SIG-M5 (cell line): ENCODE data around the gene FAAH2.
"Not testable (repeated sequence)": the region's sequence is repeated elsewhere in the genome, so short reads cannot be mapped to it uniquely, and the experiment has no call there.

Experiments
- DNase-seq: peaks from one replicate; lab custom pipeline; 2025; lab: John Stamatoyannopoulos, UW

FAAH2 gene

DNA sequence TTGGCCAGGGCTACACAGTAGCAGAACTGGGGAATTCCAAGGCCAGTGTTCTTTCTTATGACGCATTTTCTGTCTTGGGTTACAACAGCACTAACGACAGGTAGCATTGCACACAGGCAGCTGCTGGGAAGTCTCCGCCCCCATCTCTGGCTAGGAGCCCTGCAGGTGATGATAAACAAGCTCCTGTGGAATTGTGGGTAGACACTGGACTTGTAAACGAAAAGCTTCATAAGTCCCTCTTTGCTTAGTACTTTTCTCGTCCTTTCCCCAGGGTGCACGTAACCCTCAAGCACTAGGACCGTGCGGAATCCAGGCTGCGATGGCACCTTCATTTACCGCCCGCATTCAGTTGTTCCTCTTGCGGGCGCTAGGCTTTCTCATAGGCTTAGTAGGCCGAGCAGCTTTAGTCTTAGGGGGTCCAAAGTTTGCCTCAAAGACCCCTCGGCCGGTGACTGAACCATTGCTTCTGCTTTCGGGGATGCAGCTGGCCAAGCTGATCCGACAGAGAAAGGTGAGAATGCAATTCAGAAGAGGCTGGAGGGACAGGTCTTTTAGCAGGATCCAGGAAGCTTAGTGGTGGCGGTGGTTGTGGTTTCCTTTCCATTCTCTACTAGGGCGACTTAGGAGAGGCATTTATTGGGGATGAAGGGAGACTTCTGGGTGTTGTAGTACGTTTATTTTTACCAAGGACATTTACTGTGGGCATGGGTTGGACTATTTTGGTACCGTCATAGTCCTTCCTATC is at the start of gene FAAH2:
TSS of gene FAAH2 (plus strand) at position 200 of the 745 bp plus-strand sequence. CDS start at position 320, 120 bp downstream.
- no peak for DNase-seq

DNA sequence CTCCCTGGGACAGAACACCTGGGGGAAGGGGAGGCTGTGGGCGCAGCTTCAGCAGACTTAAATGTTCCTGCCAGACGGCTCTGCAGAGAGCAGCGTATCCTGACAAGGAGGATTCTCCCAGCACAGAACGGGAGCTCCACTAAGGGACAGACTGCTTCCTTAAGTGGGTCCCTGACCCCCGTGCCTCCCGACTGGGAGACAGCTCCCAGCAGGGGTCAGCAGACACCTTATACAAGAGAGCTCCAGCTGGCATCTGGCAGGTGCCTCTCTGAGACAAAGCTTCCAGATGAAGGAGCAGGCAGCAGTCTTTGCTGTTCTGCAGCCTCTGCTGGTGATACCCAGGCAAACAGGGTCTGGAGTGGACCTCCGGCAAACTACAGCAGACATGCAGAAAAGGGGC is 44.5 kb upstream of the FAAH2 start:
- no peak for DNase-seq

GRCh38 chrX:57251965-57252364 is 34.5 kb upstream of the FAAH2 start:
- DNase-seq = no peak

DNA sequence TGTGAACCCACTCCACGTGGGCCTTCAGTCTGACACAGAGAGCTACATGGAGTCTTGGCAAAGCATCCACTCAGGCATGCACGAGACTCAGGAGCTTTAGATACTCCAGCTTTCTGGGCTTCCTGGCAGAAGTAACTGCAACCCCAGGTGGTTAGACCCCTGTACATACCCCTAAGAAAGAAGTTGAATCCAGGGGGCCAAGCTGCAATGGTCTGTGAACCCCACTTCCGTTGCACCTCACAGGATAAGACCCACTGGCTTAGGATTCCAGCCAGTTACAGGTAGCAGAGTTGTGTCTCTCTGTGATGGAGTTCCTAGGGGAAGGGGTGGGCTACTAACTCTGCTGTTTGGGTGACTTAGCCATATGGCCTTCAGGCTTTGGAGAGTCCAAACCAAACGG is 21.4 kb upstream of the FAAH2 start:
- DNase-seq = no peak

- DNase-seq = no peak
Observed at GRCh38 chrX:57266275-57266674, 20.2 kb upstream of the FAAH2 start.

GRCh38 chrX:57266871-57267270 is 19.6 kb upstream of the FAAH2 start:
- DNase-seq = no peak

GRCh38 chrX:57267308-57267707 is 19.2 kb upstream of the FAAH2 start:
- DNase-seq = no peak

- no peak for DNase-seq
Observed at GRCh38 chrX:57270980-57271379, 15.5 kb upstream of the FAAH2 start.

DNA sequence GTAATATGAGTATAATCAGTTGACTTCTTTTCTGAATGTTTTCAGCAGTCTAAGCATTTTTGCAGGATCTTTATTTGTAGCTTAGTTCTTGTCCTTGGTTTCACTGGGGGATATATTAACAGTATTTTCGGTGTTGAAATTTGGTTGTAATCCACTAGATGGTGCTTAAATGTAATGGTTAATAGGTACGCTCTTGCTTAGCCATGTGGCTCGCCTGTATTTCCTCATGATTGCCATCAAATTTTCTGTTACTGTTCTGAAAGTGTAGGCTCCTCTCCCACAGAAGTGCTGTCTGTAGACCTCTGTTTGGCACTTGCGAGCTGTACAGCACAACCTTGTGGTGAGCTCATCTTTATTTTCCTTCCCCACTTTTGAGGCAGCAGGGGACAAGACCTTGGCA is 3.9 kb upstream of the FAAH2 start:
- no peak for DNase-seq

- DNase-seq = no peak
Observed at GRCh38 chrX:57285001-57285400, 1.5 kb upstream of the FAAH2 start.

DNA sequence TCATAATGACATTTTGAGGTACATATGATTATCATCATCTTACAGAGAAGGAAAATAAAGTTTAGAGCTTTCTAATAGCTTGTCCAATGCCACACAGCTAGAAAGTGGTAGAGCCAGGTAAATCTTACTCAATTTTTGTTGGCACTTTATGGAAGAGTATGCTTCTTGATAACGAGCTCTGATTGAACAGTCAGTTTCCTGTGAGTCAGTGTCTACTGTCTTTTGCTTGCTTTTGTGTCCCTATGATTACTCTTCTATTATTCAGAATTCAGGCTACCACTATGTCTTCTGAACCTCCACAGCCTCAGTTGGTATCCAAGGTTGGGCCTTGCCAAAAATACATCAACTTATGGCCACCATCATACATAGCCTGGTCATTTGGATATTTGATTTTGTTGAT is 2.6 kb downstream of the FAAH2 start:
- no peak for DNase-seq

DNA sequence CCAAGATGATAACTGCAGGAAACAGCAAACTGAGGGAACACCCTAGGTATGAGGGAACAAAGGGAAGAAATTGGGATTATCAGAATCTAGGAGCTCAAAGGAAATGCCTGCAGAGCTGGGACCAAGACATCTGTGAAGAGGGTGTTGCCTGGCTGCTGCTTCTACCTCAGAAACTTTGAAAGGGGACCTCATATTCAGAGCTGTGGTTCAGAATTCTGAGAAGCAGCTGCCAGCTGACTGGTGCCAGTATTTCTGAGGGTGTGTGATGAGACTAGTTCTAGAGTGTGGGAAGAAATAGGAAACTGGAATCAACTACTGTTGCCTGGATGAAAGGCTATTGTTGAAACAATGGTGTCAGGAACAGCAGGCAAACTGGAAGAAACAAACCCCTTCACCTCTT is 8.5 kb downstream of the FAAH2 start:
- no peak for DNase-seq

DNA sequence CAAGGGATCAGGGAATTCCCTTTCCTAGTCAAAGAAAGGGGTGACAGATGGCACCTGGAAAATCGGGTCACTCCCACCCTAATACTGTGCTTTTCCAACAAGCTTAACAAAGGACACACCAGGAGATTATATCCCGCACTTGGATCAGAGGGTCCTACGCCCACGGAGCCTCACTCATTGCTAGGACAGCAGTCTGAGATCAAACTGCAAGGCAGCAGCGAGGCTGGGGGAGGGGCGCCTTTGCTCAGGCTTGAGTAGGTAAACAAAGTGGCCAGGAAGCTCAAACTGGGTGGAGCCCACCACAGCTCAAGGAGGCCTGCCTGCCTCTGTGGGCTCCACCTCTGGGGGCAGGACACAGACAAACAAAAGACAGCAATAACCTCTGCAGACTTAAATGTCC is 9.2 kb downstream of the FAAH2 start:
- DNase-seq = not testable (repeated sequence)

- DNase-seq = no peak
Observed at GRCh38 chrX:57313583-57314215, 27.2 kb downstream of the FAAH2 start.

DNA sequence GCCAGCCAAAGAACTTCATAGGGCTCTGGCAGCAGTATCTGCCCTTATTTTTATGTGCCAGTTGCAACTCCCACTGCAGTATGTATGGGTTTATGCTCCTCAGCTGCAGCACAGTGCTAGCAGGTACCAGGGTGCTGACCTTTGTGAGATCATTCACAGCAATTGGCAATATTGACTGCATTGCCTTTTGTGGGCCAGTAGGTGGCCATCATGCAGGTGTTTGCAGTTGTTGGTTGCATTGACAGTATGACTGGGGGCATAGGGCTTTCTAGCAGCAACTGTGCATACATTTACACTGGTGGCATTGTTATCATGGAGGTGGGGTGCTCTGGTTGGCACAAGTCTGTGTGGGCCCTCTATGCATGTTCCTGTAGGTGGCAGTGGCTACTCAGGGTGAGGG is 42.5 kb downstream of the FAAH2 start:
- DNase-seq = no peak

DNA sequence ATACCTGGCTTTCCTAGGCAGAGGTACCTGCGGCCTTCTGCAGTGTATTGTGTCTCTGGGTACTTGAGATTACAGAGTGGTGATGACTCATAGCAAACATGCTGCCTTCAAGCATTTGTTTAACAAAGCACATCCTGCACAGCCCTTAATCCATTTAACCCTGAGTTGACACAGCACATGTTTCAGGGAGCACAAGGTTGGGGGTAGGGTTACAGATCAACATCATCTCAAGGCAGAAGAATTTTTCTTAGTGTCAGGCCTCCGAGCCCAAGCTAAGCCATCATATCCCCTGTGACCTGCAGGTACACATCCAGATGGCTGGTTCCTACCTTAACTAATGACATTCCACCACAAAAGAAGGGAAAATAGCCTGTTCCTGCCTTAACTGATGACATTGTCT is 49.3 kb downstream of the FAAH2 start:
- not testable (repeated sequence) for DNase-seq

GRCh38 chrX:57353472-57354132 is 67.1 kb downstream of the FAAH2 start:
- DNase-seq = no peak

DNA sequence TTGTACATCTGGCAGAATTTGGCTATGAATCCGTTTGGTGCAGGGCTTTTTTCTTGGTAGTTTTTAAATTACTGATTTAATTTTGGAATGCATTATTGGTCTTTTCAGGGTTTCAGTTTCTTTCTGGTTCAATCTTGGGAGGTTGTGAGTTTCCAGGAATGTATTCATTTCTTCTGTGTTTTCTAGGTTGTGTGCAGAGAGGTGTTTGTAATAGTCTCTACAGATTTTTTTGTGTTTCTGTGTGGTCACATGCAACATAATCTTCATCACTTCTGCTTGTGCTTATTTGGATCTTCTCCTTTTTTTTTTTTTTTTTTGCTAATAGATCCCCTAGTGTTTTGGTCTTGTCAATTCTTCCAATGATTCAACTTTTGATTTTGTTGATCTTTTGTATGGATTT is 77.6 kb downstream of the FAAH2 start:
- DNase-seq = no peak

DNA sequence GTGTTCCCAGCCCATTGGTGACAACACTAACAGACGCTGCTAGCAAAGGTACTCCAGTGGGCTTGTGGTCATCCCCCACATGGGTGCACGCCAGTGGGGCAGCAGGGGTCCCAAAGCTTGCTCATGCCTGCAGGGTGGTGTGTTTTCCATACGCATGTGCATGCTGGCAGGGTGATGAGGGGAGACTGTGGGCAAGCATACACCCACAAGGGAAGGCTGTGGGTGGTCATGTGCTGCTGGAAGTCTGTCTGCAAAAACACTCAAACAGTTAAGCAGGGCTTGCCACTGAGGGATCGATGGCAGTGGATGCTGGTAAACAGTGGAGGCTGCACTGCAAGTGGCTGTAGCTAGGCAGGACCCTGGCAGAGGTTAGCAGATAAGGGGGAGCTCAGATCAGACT is 79.9 kb downstream of the FAAH2 start:
- DNase-seq = no peak

DNA sequence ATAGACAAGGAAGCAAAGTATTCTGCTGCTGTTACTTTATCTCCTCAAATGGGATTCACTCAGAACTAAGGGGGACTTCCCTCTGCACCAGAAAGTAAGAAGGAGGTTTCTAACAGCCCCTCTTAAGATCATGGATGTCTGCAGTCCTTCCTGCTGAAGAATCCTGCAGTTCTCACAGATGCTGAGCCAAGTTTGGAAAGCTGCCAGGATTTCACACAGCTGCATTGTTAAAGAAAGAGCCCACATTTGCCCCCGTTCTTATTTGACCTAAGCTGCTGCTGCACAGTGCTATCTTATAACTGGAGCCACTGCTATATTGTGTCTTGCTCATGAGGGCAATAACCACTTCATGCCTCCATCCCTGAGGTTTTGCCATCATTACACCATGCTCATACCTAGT is 81.1 kb downstream of the FAAH2 start:
- DNase-seq = no peak

GRCh38 chrX:57368158-57368557 is 81.7 kb downstream of the FAAH2 start:
- no peak for DNase-seq

DNA sequence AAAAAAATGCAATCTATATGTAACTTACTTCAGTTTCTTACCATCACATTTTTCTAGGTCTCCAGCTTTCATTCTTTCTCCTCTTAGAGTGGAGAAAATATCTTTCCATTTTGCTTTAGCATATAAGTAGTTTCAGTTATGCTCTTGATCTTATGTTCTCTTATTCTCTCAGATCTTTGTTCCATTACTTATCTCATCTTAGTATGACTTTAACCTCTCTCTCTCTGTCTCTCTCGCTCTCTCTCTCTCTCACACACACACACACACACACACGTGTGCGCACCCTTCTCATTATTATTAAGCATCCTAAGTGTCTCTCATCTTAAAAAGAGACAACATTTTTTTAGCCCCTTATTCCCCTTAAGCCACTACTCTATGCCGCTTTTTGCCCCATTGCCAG is 92.8 kb downstream of the FAAH2 start:
- DNase-seq = no peak

DNA sequence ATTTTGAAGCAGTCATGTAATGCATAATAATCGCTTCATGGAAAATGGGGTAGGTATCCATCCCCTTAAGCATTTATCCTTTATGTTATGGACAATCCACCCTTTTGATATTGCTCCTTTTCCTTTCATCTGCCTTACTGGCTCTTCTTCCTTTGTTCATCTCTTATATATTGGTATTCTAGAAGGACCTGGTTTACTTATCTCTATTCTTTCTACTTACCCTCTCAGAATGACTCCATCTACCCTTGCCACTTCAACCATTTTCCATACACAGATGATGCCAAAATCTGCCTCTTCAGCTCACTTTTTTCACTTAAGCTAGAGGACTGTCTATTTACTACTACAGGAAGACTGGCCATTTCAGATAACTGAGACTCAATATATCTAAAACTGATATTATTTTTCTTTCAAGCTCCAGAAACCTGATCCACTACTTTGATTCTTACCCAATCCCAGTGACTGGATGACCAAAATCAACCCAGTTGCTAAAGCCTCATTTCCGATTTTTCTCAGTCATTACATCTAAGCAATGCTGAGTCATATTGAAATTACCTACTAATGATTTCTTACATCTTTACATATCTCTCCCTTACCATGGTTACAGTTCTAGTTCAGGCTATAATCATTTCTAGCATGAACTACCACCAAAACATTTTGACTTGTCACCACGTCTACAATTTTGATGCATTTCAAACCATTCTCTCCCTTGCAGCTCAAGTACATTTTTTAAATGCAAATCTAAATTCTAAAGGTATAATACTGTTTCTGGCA is 93.7 kb downstream of the FAAH2 start:
- no peak for DNase-seq
